Caco-2 (cell line): Measurements from ENCODE around the gene BTBD9. TPM values are rescaled to one million over a fixed set of nuclear protein-coding genes. Genes with fewer than 3 reads are reported as not detected.

Experiments
- BruUV-seq: library from RNA; stranded (reverse); fragments of 400-500 nt; replicated peaks from 2 replicates; lab custom pipeline; 2021; lab: Mats Ljungman, UMichigan
- CTCF ChIA-PET: fragments of 300-600 bp; sonication (Branson Sonifier 250); formaldehyde crosslinking; loops from one replicate; lab custom pipeline; 2022; ENCODE audit warnings: antibody characterized with exemption; lab: Charles Lee
- POLR2A ChIA-PET: fragments of 300-600 bp; sonication (Branson Sonifier 250); formaldehyde crosslinking; loops from one replicate; lab custom pipeline; 2022; ENCODE audit warnings: antibody characterized with exemption; lab: Charles Lee
- DNase-seq, 2 experiments: peaks; one replicate each; pipeline versions ENCODE4 v3.0.0 to v3.0.0-alpha.2; 2020 to 2022
- H3K27me3 ChIP-seq: replicated peaks from 2 replicates; pipeline ENCODE4 v1.6.0; 2011; ENCODE audit warnings: low read length; ENCODE audit not compliant: control insufficient read depth, insufficient read depth
- H3K36me3 ChIP-seq: 2 replicates; pipeline ENCODE4 v1.5.1; 2011; ENCODE audit warnings: low read length; ENCODE audit not compliant: control insufficient read depth, insufficient read depth
- H3K4me1 ChIP-seq: fragments of 250-450 bp; sonication (Bioruptor Pico); 2 replicates; pipeline ENCODE4 v1.5.1; 2020; ENCODE audit warnings: mild to moderate bottlenecking
- H3K4me3 ChIP-seq: 2 replicates; pipeline ENCODE4 v1.5.1; 2011; ENCODE audit warnings: low read depth, mild to moderate bottlenecking, control low read depth, low read length
- H3K9me3 ChIP-seq: fragments of 250-450 bp; sonication (Bioruptor Pico); 2 replicates; pipeline ENCODE4 v1.5.1; 2020; ENCODE audit warnings: mild to moderate bottlenecking, moderate library complexity
- H3K27ac Mint-ChIP-seq: one replicate; pipeline ENCODE4 v1.8.0; 2022; ENCODE audit warnings: mixed read lengths; ENCODE audit not compliant: unreplicated experiment
- H3K27me3 Mint-ChIP-seq: one replicate; pipeline ENCODE4 v1.8.0; 2022; ENCODE audit warnings: mixed read lengths; ENCODE audit not compliant: insufficient read depth, unreplicated experiment
- H3K36me3 Mint-ChIP-seq: one replicate; pipeline ENCODE4 v1.8.0; 2022; ENCODE audit warnings: mild to moderate bottlenecking, mixed read lengths; ENCODE audit not compliant: insufficient read depth, unreplicated experiment
- H3K4me1 Mint-ChIP-seq: one replicate; pipeline ENCODE4 v1.8.0; 2022; ENCODE audit warnings: low read depth, mixed read lengths; ENCODE audit not compliant: unreplicated experiment
- H3K4me3 Mint-ChIP-seq: one replicate; pipeline ENCODE4 v1.8.0; 2022; ENCODE audit warnings: mild to moderate bottlenecking, moderate library complexity, mixed read lengths; ENCODE audit not compliant: unreplicated experiment
- H3K9me3 Mint-ChIP-seq: one replicate; pipeline ENCODE4 v1.8.0; 2022; ENCODE audit warnings: mixed read lengths; ENCODE audit not compliant: unreplicated experiment
- intact Hi-C: fragments of 100-400 bp; cut with micrococcal nuclease; formaldehyde crosslinking; loops from one replicate; pipeline ENCODE4 v1.10.0; 2022; ENCODE audit not compliant: unreplicated experiment
- total RNA-seq: library from RNA; stranded (reverse); gene quantifications from 2 replicates; pipeline ENCODE4 v1.2.3, GENCODE V29; 2022
- TF ChIP-seq, protein P1 (sequence below), 2 experiments: fragments of 200-600 bp in 1 of 2; IDR thresholded peaks; 1 replicate in 1 of 2; 2 replicates in 1 of 2; pipeline versions ENCODE4 v1.5.1 to v1.8.0; 2011 to 2022; ENCODE audit warnings: antibody characterized with exemption in 1 of 2, control low read depth in 1 of 2, inconsistent platforms in 1 of 2, low read depth in 1 of 2, low read length in 1 of 2, mild to moderate bottlenecking in 1 of 2, moderate library complexity in 1 of 2; ENCODE audit not compliant: insufficient read depth in 1 of 2, severe bottlenecking in 1 of 2, unreplicated experiment in 1 of 2

The BTBD9 gene
- total RNA-seq, 1 experiment from 2014 or later, result 19.6 TPM

DNA sequence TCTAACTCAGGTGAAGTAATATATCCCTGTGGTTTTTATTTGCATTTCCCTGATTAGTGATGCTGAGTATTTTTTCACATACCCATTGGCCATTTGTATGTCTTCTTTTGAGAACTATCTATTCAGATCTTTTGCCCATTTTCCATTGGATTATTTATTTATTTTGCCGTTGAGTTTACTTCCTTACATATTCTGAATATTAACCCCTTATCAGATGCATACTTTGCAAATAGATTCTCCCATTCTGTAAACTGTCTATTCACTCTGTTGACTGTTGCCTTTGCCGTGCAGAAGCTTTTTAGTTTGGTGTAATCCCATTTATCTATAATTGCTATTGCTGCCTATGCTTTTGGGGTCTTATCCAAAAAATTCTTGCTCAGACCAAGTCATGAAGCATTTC is 336.9 kb downstream of the BTBD9 start:
- H3K9me3 Mint-ChIP-seq, result no peaks in the 10 kb centered on the region
- CTCF ChIA-PET, result no interaction called here
- Histone ChIP-seq H3K9me3 (no peaks in the 10 kb centered on the region), H3K36me3 (no peaks in the 10 kb centered on the region), H3K27me3 (no peaks in the 10 kb centered on the region), H3K4me3 (no peak overlapping the region), H3K4me1 (no peaks in the 10 kb centered on the region)
- no peaks in the 10 kb centered on the region for H3K36me3 Mint-ChIP-seq
- no peak overlapping the region for H3K4me3 Mint-ChIP-seq
- TF ChIP-seq, protein P1, sequence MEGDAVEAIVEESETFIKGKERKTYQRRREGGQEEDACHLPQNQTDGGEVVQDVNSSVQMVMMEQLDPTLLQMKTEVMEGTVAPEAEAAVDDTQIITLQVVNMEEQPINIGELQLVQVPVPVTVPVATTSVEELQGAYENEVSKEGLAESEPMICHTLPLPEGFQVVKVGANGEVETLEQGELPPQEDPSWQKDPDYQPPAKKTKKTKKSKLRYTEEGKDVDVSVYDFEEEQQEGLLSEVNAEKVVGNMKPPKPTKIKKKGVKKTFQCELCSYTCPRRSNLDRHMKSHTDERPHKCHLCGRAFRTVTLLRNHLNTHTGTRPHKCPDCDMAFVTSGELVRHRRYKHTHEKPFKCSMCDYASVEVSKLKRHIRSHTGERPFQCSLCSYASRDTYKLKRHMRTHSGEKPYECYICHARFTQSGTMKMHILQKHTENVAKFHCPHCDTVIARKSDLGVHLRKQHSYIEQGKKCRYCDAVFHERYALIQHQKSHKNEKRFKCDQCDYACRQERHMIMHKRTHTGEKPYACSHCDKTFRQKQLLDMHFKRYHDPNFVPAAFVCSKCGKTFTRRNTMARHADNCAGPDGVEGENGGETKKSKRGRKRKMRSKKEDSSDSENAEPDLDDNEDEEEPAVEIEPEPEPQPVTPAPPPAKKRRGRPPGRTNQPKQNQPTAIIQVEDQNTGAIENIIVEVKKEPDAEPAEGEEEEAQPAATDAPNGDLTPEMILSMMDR (IDR thresholded peaks at IDR 0.05; ENCODE audit: insufficient read depth in 1 of 2, low read depth in 1 of 2, low read length in 1 of 2, severe bottlenecking in 1 of 2, unreplicated experiment in 1 of 2), result no peak
- no peak for DNase-seq
- POLR2A ChIA-PET, result no interaction called here
- H3K27me3 Mint-ChIP-seq, result no peaks in the 10 kb centered on the region
- no peaks in the 10 kb centered on the region for H3K4me1 Mint-ChIP-seq
- intact Hi-C loops, result no loop called here
- H3K27ac Mint-ChIP-seq, result no peak overlapping the region
- no TSS peak for BruUV-seq

DNA sequence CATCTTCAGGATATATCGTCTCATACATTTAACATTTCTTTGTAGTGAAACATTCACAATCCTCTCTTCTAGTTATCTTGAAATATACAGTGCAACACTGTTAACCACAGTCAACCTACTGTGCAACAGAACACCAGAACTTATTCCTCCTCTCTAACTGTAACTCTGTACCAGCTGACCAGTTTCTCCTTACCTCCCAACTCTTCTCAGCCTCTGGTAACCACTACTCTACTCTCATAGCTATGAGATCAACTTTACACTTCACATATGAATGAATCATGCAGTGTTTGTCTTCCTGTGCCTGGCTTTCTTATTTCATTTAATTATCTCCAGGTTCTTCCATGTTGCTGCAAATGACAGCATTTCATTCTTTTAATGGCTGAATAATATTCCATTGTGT is 337.6 kb downstream of the BTBD9 start:
- Histone ChIP-seq H3K36me3 (no peaks in the 10 kb centered on the region), H3K4me1 (no peaks in the 10 kb centered on the region), H3K4me3 (no peak overlapping the region), H3K9me3 (no peaks in the 10 kb centered on the region), H3K27me3 (no peaks in the 10 kb centered on the region)
- no peak for DNase-seq
- Mint-ChIP-seq H3K27me3 (no peaks in the 10 kb centered on the region), H3K9me3 (no peaks in the 10 kb centered on the region), H3K4me3 (no peak overlapping the region), H3K4me1 (no peaks in the 10 kb centered on the region), H3K27ac (no peak overlapping the region), H3K36me3 (no peaks in the 10 kb centered on the region)
- ChIA-PET CTCF (no interaction called here), POLR2A (no interaction called here)
- no TSS peak for BruUV-seq
- TF ChIP-seq, protein P1 (IDR thresholded peaks at IDR 0.05; ENCODE audit: insufficient read depth in 1 of 2, low read depth in 1 of 2, low read length in 1 of 2, severe bottlenecking in 1 of 2, unreplicated experiment in 1 of 2), result no peak
- intact Hi-C loops, result no loop called here

DNA sequence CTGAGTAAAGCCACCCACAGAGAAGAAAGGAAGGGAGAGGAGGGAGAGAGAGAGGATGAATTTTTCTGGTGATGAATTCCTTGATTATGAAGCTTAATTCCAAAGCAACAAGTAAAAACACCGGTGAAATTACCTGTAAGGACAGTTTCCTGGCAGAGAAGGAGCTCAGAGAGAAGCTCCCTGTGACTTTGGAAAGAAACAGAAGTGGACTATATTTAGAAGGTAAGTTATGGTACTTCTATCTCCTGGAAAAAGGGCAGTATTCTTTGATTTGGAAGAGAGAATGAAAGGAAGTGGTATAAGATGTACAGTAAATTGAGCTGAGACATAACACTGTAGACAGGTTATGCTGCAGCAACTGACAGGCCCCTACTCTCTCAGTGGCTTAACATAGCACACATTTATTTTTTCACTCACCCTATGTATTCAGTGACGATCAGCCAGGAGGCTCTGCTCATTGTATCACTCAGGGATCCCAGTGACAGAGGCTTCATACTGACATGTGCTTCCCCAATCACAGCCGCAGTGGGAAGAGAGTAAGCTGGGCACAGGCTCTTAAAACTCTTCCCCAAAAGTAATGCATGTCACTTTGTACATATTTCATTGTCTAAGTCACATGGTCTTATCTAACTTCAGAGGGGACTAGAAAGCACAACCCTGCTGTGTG is 349.5 kb downstream of the BTBD9 start:
- H3K4me3 ChIP-seq, result no peak overlapping the region
- Mint-ChIP-seq H3K4me1 (peaks cover 1% of the 10 kb centered on the region), H3K27me3 (no peaks in the 10 kb centered on the region), H3K27ac (no peak overlapping the region), H3K36me3 (no peaks in the 10 kb centered on the region), H3K9me3 (peaks cover 2% of the 10 kb centered on the region), H3K4me3 (no peak overlapping the region)
- peaks cover 5% of the 10 kb centered on the region for H3K9me3 ChIP-seq
- no peak for DNase-seq
- BruUV-seq, result no TSS peak
- intact Hi-C loops, result no loop called here
- TF ChIP-seq, protein P1 (IDR thresholded peaks at IDR 0.05; ENCODE audit: insufficient read depth in 1 of 2, low read depth in 1 of 2, low read length in 1 of 2, severe bottlenecking in 1 of 2, unreplicated experiment in 1 of 2), result no peak
- no peaks in the 10 kb centered on the region for H3K27me3 ChIP-seq
- ChIA-PET POLR2A (no interaction called here), CTCF (interaction anchor here (0.6 kb wide), 1 partner anchor 98 kb away, joined by 7 read pairs; no protein-coding TSS in a partner anchor)
- no peaks in the 10 kb centered on the region for H3K36me3 ChIP-seq
- H3K4me1 ChIP-seq, result no peaks in the 10 kb centered on the region
